ENCODE measurements around the gene ADGRL1. TPM values are rescaled to one million over a fixed set of nuclear protein-coding genes. Genes with fewer than 3 reads are reported as not detected.

The ADGRL1 gene
- total RNA-seq, 2 experiments from 2014 or later: 22.2 to 23.9 TPM

- POLR2A ChIA-PET: no interaction called here
- CTCF ChIA-PET: no interaction called here
Measured at GRCh38 chr19:14177496-14178074, 28.4 kb downstream of the ADGRL1 start.

GRCh38 chr19:14175351-14175792 is 30.6 kb downstream of the ADGRL1 start:
- intact Hi-C loops (cut with DNase I, micrococcal nuclease): no loop called here
- Mint-ChIP-seq H3K27me3 (no peaks in the 10 kb centered on the region), H3K9me3 (no peaks in the 10 kb centered on the region), H3K4me1 (ENCODE audit: low read depth) (peaks cover 6% of the 10 kb centered on the region), H3K27ac (no peak overlapping the region), H3K36me3 (ENCODE audit: low read depth) (peaks cover 43% of the 10 kb centered on the region), H3K4me3 (no peak overlapping the region)
- ChIA-PET CTCF (no interaction called here), POLR2A (no interaction called here)
- Histone ChIP-seq H3K36me3 (ENCODE audit: insufficient read depth, low read length) (peaks cover 4% of the 10 kb centered on the region), H3K27ac (ENCODE audit: low read depth in 1 of 2, low read length in 2 of 2) (no peak overlapping the region), H3K4me1 (ENCODE audit: insufficient read depth, low read length) (peaks cover 3% of the 10 kb centered on the region), H3K9me3 (ENCODE audit: control insufficient read depth in 1 of 2, insufficient read depth in 1 of 2, low read length in 2 of 2) (no peaks in the 10 kb centered on the region), H3K27me3 (ENCODE audit: control insufficient read depth in 1 of 2, insufficient read depth in 2 of 2, low read length in 2 of 2) (no peaks in the 10 kb centered on the region), H3K4me3 (ENCODE audit: low read length) (no peak overlapping the region)
- DNase-seq (no peak), ATAC-seq (ENCODE audit: poor library complexity) (no peak)
- no peak for TF ChIP-seq CTCF (IDR thresholded peaks at IDR 0.05)

More at GRCh38 chr19:14177496-14178074, 28.4 kb downstream of the ADGRL1 start:
- no peak for ATAC-seq (ENCODE audit: poor library complexity)
- Mint-ChIP-seq H3K36me3 (ENCODE audit: low read depth) (peaks cover 26% of the 10 kb centered on the region), H3K9me3 (no peaks in the 10 kb centered on the region), H3K4me3 (no peak overlapping the region), H3K27ac (no peak overlapping the region), H3K4me1 (ENCODE audit: low read depth) (peaks cover 6% of the 10 kb centered on the region), H3K27me3 (no peaks in the 10 kb centered on the region)
- no peak for DNase-seq
- no peak for TF ChIP-seq CTCF (IDR thresholded peaks at IDR 0.05)
- H3K27ac ChIP-seq (ENCODE audit: low read depth in 1 of 2, low read length in 2 of 2): no peak overlapping the region
- H3K27me3 ChIP-seq (ENCODE audit: control insufficient read depth in 1 of 2, insufficient read depth in 2 of 2, low read length in 2 of 2): no peaks in the 10 kb centered on the region
- intact Hi-C loops (cut with DNase I, micrococcal nuclease): no loop called here
- H3K4me3 ChIP-seq (ENCODE audit: low read length): no peak overlapping the region
- H3K36me3 ChIP-seq (ENCODE audit: insufficient read depth, low read length): peaks cover 4% of the 10 kb centered on the region
- H3K9me3 ChIP-seq (ENCODE audit: control insufficient read depth in 1 of 2, insufficient read depth in 1 of 2, low read length in 2 of 2): no peaks in the 10 kb centered on the region
- H3K4me1 ChIP-seq (ENCODE audit: insufficient read depth, low read length): peaks cover 3% of the 10 kb centered on the region

GRCh38 chr19:14174883-14175282 is 31.1 kb downstream of the ADGRL1 start:
- Histone ChIP-seq H3K27ac (ENCODE audit: low read depth in 1 of 2, low read length in 2 of 2) (no peak overlapping the region), H3K9me3 (ENCODE audit: control insufficient read depth in 1 of 2, insufficient read depth in 1 of 2, low read length in 2 of 2) (peaks cover 0 to under 1% of the 10 kb centered on the region in 2 experiments), H3K36me3 (ENCODE audit: insufficient read depth, low read length) (peaks cover 4% of the 10 kb centered on the region), H3K4me1 (ENCODE audit: insufficient read depth, low read length) (peaks cover 3% of the 10 kb centered on the region), H3K27me3 (ENCODE audit: control insufficient read depth in 1 of 2, insufficient read depth in 2 of 2, low read length in 2 of 2) (no peaks in the 10 kb centered on the region), H3K4me3 (ENCODE audit: low read length) (no peak overlapping the region)
- no peak for ATAC-seq (ENCODE audit: poor library complexity)
- intact Hi-C loops (cut with DNase I, micrococcal nuclease): no loop called here
- peaks cover 6% of the 10 kb centered on the region for H3K4me1 Mint-ChIP-seq (ENCODE audit: low read depth)
- DNase-seq: no peak
- H3K27me3 Mint-ChIP-seq: no peaks in the 10 kb centered on the region
- no peak overlapping the region for H3K27ac Mint-ChIP-seq
- peaks cover 48% of the 10 kb centered on the region for H3K36me3 Mint-ChIP-seq (ENCODE audit: low read depth)
- CTCF ChIA-PET: no interaction called here
- no peak for TF ChIP-seq CTCF (IDR thresholded peaks at IDR 0.05)
- H3K9me3 Mint-ChIP-seq: no peaks in the 10 kb centered on the region
- no peak overlapping the region for H3K4me3 Mint-ChIP-seq
- POLR2A ChIA-PET: no interaction called here

Measured in CD4-positive, alpha-beta T cell (primary cell).